22Rv1 (cell line): ENCODE measurements around the gene NCOR1.
A peak's percentile ranks its signal among the peaks of the same experiment; 100 is the strongest.

Experiments
- H3K27ac ChIP-seq: fragments of 450-650 bp; 2 replicates; pipeline ENCODE4 v1.5.1; 2017
- ZFX ChIP-seq: fragments of 450-650 bp; IDR thresholded peaks from 2 replicates; pipeline ENCODE4 v1.6.1; 2017; ENCODE audit warnings: antibody characterized with exemption, borderline replicate concordance
- TF ChIP-seq, protein P1 (sequence below): fragments of 450-650 bp; IDR thresholded peaks from 2 replicates; pipeline ENCODE4 v1.5.1; 2017; ENCODE audit warnings: mild to moderate bottlenecking

The NCOR1 gene

DNA sequence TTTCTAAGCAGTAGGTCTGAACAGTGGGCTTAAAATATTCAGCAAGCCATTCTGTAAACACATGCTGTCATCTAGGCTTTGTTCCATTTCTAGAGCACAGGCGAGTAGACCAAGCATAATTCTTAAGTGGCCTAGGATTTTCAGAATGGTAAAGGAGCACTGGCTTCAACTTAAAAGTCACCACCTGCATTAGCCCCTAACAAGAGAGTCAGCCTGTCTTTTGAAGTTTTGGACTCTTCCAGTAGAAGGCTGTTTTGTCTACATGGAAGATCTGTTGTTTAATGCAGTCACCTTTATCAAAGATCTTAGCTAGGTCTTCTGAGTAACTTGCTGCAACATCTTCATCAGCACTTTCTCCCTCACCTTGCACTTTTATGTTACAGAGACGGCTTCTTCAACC is 179.1 kb downstream of the NCOR1 start:
- TF ChIP-seq ZFX, result no peak
- TF ChIP-seq, protein P1, sequence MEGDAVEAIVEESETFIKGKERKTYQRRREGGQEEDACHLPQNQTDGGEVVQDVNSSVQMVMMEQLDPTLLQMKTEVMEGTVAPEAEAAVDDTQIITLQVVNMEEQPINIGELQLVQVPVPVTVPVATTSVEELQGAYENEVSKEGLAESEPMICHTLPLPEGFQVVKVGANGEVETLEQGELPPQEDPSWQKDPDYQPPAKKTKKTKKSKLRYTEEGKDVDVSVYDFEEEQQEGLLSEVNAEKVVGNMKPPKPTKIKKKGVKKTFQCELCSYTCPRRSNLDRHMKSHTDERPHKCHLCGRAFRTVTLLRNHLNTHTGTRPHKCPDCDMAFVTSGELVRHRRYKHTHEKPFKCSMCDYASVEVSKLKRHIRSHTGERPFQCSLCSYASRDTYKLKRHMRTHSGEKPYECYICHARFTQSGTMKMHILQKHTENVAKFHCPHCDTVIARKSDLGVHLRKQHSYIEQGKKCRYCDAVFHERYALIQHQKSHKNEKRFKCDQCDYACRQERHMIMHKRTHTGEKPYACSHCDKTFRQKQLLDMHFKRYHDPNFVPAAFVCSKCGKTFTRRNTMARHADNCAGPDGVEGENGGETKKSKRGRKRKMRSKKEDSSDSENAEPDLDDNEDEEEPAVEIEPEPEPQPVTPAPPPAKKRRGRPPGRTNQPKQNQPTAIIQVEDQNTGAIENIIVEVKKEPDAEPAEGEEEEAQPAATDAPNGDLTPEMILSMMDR, result no peak
- no peak overlapping the region for H3K27ac ChIP-seq

DNA sequence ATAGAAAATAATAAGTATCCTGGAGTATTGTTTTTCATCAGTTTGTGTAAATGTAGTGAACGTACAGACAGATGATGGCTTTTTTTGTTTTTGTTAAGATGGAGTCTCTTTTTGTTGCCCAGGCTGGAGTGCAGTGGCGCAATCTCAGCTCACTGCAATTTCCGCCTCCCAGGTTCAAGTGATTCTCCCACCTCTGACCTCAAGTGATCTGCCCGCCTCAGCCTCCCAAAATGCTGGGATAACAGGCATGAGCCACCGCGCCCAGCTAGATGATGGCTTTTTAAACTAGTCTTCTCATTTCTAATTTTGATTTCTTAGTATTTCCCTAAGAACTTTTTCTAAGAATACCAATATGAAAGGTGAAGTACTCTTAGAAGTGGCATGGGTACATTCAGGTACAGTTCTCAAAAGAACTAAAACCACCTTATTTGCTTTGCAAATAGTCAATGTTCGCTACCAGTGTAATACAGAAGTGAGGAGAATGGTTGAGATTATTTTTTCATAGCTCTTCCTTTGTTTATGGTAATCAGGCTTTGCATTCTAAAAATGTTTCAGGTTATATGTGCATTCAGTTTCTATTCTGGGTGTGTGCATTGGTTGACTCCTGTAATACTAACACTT is 181.5 kb downstream of the NCOR1 start:
- H3K27ac ChIP-seq, result no peak overlapping the region
- TF ChIP-seq ZFX, result no peak
- TF ChIP-seq, protein P1, result no peak

DNA sequence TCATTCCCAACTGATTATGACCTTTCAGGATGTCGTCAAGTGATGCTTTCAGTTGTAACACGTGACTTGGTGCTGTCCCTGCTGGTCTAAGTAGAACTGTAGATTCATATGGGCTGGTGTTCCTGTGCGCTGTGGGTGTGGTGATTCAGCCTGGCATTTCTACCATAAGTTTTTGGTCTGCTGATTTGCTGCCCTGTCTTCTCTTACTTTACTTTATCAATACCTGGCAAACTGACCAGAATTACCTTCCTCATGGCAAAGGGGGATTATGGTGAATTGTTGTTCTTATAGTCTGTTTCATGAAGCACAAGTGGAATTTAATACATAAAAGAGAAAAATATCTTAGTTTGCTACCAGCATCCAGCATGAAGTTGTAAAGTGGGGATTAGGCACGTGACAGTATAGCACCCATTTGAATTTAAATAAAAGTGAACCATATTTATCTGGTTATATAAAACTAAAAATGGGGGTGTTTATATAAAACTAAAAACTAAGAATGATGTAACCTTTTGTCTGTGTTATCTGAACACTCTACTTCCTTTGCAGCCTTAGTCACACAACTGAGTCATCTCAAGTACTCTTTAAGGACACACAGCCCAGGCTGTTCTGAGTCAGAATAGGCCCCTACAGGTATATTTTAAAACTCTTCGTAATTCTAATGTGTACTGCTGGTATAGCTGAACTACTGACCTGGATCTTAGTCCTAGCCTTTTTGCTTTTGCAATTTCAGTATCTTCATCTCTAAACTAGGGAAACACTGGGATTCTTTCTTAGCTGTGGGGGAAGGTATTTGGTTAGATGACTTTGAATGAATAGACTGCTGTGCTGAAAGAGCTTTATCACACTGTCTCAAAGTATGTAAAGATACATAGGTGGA is 187.4 kb downstream of the NCOR1 start:
- TF ChIP-seq, protein P1, result no peak
- no peak for TF ChIP-seq ZFX
- H3K27ac ChIP-seq, result peak overlapping the region; percentile 40

DNA sequence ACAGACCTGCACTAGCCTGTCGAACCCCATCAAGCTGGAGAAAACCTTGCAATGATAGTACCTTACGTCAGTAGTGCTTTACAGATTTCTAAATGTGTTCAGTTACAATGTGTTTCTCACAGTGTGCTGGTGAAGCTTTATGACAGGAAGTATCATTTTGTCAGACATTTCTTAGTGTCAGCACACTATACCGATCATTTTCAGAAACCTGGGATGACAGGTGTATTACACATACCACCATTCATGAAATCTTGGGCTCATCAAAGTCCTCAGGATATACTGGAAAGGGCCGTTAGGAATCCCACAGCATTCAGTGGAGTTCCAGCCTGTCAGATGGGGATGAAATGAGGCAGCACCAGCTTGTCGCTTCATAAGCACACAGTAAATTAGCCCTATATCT is 188.4 kb downstream of the NCOR1 start:
- no peak for TF ChIP-seq ZFX
- TF ChIP-seq, protein P1, result no peak
- no peak overlapping the region for H3K27ac ChIP-seq

DNA sequence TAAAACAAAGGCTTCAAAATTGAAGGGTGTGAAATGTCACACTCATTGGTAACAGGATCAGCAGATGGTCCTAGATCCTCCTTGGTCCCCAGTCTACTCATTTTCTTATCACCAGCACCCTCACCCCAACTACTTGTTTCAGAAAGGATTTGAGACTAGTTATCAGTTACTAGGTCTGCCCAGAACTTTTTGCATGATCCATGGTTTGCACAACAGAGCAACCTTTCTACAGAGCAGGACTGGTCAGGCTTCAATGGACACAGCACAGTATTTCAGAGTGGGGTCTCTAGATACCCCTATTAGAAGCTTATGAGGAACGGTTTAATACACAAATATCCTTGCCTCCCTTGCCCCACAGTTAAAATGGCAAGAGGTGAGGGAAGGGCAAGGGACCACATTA is 190.1 kb downstream of the NCOR1 start:
- H3K27ac ChIP-seq, result no peak overlapping the region
- TF ChIP-seq ZFX, result no peak
- TF ChIP-seq, protein P1, result no peak

DNA sequence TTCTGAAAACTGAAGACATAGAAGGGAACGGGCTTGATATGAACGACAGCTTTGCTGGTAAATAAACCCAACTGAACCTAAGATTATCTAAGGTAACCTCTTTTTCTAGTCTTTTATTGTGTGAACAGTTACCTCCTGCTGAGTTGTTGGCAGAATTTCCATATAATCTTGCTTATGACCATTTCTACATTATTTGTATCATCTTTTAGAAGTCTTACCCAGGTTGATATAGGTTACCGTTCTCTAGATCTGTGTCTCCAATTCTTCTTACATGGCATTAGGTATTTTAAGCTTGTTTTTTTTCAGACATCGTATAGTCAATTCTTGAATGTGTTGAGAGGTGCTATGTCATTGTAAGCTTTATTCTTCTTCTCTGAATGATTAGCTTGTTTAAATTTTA is 191.5 kb downstream of the NCOR1 start:
- H3K27ac ChIP-seq, result no peak overlapping the region

DNA sequence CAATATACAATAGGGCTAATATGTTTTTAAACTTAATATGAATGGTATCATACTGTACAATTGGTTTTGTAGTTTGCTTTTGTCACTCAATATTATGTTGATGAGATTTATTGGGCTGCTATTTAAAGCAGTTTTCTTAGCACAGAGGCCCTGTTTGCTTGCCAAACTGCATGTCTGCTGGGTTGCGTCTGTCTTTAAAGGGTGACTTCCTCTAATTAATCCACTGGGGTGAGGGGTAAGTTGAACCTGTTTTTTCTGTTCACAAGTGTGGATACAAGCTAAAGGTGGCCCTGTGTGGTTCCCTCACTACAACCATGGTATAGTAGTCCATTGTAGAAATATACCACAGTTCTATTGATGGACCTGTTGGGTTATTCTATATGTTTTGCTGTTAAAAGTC is 196.0 kb downstream of the NCOR1 start:
- TF ChIP-seq, protein P1, result no peak
- TF ChIP-seq ZFX, result no peak
- H3K27ac ChIP-seq, result no peak overlapping the region

More for the DNA sequence above, 191.5 kb downstream of the NCOR1 start:
- TF ChIP-seq ZFX, result no peak
